ENCODE results near the gene LGALS1.
"Not testable (repeated sequence)": the region's sequence is repeated elsewhere in the genome, so short reads cannot be mapped to it uniquely, and the experiment has no call there.

LGALS1 gene

GRCh38 chr22:37710675-37711074, 35.2 kb downstream of the LGALS1 start:
- TF ChIP-seq, protein P1, sequence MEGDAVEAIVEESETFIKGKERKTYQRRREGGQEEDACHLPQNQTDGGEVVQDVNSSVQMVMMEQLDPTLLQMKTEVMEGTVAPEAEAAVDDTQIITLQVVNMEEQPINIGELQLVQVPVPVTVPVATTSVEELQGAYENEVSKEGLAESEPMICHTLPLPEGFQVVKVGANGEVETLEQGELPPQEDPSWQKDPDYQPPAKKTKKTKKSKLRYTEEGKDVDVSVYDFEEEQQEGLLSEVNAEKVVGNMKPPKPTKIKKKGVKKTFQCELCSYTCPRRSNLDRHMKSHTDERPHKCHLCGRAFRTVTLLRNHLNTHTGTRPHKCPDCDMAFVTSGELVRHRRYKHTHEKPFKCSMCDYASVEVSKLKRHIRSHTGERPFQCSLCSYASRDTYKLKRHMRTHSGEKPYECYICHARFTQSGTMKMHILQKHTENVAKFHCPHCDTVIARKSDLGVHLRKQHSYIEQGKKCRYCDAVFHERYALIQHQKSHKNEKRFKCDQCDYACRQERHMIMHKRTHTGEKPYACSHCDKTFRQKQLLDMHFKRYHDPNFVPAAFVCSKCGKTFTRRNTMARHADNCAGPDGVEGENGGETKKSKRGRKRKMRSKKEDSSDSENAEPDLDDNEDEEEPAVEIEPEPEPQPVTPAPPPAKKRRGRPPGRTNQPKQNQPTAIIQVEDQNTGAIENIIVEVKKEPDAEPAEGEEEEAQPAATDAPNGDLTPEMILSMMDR (IDR thresholded peaks at IDR 0.05; ENCODE audit: control insufficient read depth, insufficient read depth, low read depth, low read length, missing control alignments): no peak
- no peak for DNase-seq (ENCODE audit: low read depth)
- no peak overlapping the region for H3K4me3 ChIP-seq (ENCODE audit: control insufficient read depth, low read depth, low read length)

- TF ChIP-seq, protein P1 (IDR thresholded peaks at IDR 0.05; ENCODE audit: control insufficient read depth, insufficient read depth, low read depth, low read length, missing control alignments): no peak
- no peak overlapping the region for H3K4me3 ChIP-seq (ENCODE audit: control insufficient read depth, low read depth, low read length)
- no peak for DNase-seq (ENCODE audit: low read depth)
Measured at GRCh38 chr22:37711490-37711889, 36.1 kb downstream of the LGALS1 start.

DNA sequence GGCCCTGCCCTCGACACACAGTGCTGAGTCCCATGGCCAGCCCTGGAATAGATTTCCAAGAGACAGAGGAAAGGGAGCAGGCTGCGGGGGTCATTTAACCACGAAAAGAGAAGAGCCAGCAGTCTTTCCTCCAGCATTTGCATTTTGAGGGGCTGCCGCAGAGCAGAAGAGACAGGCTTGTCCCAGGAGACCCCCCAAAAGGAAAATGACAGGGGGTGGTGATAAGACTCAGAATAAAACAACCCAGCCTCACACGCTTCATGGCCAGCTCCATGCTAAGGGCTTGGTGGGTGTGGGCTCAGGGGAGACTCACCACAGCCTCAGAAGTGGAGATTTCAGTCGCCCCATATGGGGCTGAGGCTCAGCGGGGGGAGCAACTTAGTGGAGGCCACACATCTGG, 38.3 kb downstream of the LGALS1 start:
- H3K4me3 ChIP-seq (ENCODE audit: control insufficient read depth, low read depth, low read length): no peak overlapping the region
- TF ChIP-seq, protein P1 (IDR thresholded peaks at IDR 0.05; ENCODE audit: control insufficient read depth, insufficient read depth, low read depth, low read length, missing control alignments): no peak
- DNase-seq (ENCODE audit: low read depth): no peak

DNA sequence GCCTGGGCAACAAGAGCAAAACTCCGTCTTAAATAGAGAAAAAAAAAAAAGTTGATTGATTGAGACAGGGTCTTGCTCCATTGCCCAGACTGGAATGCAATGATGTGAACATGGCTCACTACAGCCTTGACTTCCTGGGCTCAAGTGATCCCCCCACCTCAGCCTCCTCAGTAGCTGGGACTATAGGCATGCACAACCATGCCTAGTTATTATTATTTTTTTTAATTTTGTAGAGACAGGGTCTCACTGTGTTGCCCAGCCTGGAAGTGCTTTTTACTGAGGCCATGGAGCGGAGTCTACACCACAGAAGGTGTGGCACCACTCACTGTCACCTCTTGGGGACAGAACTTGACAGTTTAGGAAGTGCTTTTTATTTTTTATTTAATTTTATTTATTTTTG, 39.2 kb downstream of the LGALS1 start:
- no peak for DNase-seq (ENCODE audit: low read depth)
- TF ChIP-seq, protein P1 (IDR thresholded peaks at IDR 0.05; ENCODE audit: control insufficient read depth, insufficient read depth, low read depth, low read length, missing control alignments): no peak
- no peak overlapping the region for H3K4me3 ChIP-seq (ENCODE audit: control insufficient read depth, low read depth, low read length)

DNA sequence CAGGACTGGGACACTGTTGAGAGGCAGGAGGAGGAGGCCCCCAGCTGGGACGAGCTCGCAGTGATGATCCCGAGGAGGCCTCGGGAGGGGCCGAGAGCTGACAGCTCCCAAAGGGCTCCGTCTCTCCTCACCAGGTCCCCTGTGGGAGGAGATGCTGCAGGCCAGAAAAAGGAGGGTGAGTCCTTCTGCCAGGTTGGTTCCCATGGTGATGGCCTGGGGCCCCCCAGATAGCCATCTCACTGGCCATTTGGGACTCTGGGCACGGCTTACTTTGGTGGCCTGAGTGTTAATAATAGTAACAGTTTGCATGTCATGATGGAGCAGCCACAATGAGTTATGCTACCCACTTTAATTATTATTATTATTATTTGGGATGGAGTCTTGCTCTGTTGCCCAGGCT, 40.3 kb downstream of the LGALS1 start:
- no peak overlapping the region for H3K4me3 ChIP-seq (ENCODE audit: control insufficient read depth, low read depth, low read length)
- DNase-seq (ENCODE audit: low read depth): no peak
- TF ChIP-seq, protein P1 (IDR thresholded peaks at IDR 0.05; ENCODE audit: control insufficient read depth, insufficient read depth, low read depth, low read length, missing control alignments): no peak

GRCh38 chr22:37716708-37717107, 41.3 kb downstream of the LGALS1 start:
- TF ChIP-seq, protein P1 (IDR thresholded peaks at IDR 0.05; ENCODE audit: control insufficient read depth, insufficient read depth, low read depth, low read length, missing control alignments): no peak
- no peak for DNase-seq (ENCODE audit: low read depth)
- no peak overlapping the region for H3K4me3 ChIP-seq (ENCODE audit: control insufficient read depth, low read depth, low read length)

- DNase-seq (ENCODE audit: low read depth); H3K4me3 ChIP-seq (ENCODE audit: control insufficient read depth, low read depth, low read length): not testable (repeated sequence)
Measured at GRCh38 chr22:37717235-37717634, 41.8 kb downstream of the LGALS1 start.

DNA sequence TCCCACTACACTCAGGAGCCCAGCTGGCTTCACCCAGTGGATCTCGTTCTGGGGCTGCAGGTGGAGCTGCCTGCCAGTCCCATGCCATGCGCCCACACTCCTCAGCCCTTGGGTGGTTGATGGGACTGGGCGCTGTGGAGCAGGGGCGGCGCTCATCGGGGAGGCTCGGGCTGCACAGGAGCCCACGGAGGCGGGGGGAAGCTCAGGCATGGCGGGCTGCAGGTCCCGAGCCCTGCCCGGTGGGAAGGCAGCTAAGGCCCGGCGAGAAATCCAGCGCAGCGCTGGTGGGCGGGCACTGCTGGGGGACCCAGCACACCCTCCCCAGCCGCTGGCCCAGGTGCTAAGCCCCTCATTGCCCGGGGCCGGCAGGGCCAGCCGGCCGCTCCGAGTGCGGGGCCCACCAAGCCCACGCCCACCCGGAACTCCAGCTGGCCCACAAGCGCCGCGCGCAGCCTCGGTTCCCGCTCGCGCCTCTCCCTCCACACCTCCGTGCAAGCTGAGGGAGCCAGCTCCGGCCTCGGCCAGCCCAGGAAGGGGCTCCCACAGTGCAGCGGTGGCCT, 42.4 kb downstream of the LGALS1 start:
- H3K4me3 ChIP-seq (ENCODE audit: control insufficient read depth, low read depth, low read length); DNase-seq (ENCODE audit: low read depth): not testable (repeated sequence)

Data from AG09309 (cell line).